Coronary artery (tissue), 2 donors: ENCODE results near the gene ZNF878.

ENCODE experiments used
- DNase-seq: peaks from one replicate; pipeline ENCODE4 v3.0.0-alpha.2; 2017; ENCODE audit warnings: low spot score
- H3K27ac ChIP-seq, 2 donors: fragments of 200-600 bp; sonication (generic); one replicate each; pipeline ENCODE4 v1.5.1; 2016 to 2019
- H3K4me3 ChIP-seq: fragments of 200-600 bp; sonication (generic); 2 replicates; pipeline ENCODE4 v1.5.1; 2016; ENCODE audit warnings: mild to moderate bottlenecking, moderate library complexity
- CTCF ChIP-seq: fragments of 200-600 bp; sonication (generic); IDR thresholded peaks from one replicate; pipeline ENCODE4 v1.5.1; 2019; ENCODE audit warnings: antibody characterized with exemption

ZNF878 gene

GRCh38 chr19:12034620-12035019 lies 18.1 kb downstream of the ZNF878 start:
- TF ChIP-seq CTCF: no peak
- no peak overlapping the region for H3K27ac ChIP-seq
- peak overlapping the region; percentile 96 for H3K4me3 ChIP-seq
- no peak for DNase-seq

- Histone ChIP-seq H3K4me3 (peak overlapping the region; percentile 96), H3K27ac (no peak overlapping the region)
- TF ChIP-seq CTCF: no peak
- DNase-seq: no peak
These were observed 18.6 kb downstream of the ZNF878 start for GRCh38 chr19:12034198-12034597.

GRCh38 chr19:12015753-12016116 lies 37.0 kb downstream of the ZNF878 start:
- no peak for TF ChIP-seq CTCF
- no peak overlapping the region for H3K4me3 ChIP-seq

GRCh38 chr19:12015015-12015752 lies 37.6 kb downstream of the ZNF878 start:
- no peak for TF ChIP-seq CTCF
- H3K27ac ChIP-seq: no peak overlapping the region
- no peak for DNase-seq
- H3K4me3 ChIP-seq: no peak overlapping the region

More at GRCh38 chr19:12015753-12016116, 37.0 kb downstream of the ZNF878 start:
- no peak for DNase-seq
- no peak overlapping the region for H3K27ac ChIP-seq

GRCh38 chr19:12000152-12000981 lies 52.4 kb downstream of the ZNF878 start:
- H3K4me3 ChIP-seq: no peak overlapping the region
- DNase-seq: no peak
- TF ChIP-seq CTCF: no peak
- no peak overlapping the region for H3K27ac ChIP-seq

GRCh38 chr19:11995174-11995573 lies 57.6 kb downstream of the ZNF878 start:
- no peak for TF ChIP-seq CTCF

More at GRCh38 chr19:11995174-11995573, 57.6 kb downstream of the ZNF878 start:
- Histone ChIP-seq H3K27ac (no peak overlapping the region), H3K4me3 (no peak overlapping the region)
- no peak for DNase-seq
